Measurements from ENCODE around the gene THRB.

The THRB gene

DNA sequence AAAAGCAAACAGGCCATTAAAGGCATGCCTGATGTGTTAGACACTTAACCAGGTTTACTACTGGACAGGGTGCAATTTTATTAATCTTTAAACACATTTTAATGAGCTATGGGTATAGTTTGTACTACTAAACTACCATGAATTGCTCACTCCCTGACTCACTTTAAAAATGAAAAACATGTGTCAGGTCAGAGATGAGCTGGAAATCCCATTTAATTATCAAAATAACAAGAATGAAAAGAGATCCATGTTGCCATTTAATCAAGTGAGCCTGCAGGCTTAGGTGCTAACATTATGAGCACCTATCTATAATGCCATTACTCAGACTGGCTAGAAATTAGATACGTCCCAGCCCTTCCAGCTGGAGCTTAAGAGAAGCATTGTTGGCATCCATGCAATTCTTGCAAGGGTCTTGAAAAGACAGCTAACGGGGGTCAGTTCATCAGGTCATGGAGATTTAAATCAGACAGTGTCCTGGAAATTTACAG is 224.4 kb downstream of the THRB start:
- DNase-seq (ENCODE audit: low spot score), result no peak

DNA sequence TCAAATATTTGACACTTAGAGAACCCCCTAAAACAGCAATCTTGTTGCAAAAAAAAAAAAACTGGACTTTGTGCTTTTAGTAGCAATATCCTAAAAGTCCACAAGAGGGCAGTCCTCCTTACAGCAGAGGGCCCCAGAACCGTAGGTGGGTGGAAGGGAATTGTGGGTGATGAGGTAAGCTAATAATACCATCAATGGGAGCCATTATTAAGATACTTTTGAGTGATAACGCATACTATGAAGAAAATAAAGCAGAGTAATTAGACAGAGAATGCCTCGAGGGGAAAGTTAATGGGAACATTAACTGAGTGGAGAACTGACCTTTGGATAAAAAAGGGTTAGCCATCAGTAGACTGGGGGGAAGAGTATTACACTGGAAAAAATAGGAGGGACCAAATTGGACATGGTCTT is 229.9 kb downstream of the THRB start:
- DNase-seq (ENCODE audit: low spot score), result peak; percentile 52

DNA sequence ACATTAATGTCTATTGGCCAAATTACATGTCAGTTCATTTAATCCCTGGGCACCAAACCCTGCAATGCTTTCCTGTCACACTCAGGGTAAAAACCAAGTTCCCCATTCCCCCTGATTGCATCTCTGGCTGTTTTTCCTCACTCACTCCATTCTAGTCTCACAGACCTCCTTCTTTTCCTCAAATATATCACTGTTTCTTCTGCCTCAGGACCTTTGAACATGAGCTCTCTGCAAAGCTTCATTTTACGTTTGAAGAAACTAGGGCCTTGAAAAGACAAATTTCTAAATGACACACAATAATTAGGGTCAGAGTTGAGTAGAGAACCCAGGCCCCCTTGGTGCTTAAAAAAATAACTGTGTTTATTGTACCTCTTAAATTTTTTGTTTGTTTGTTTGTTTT is 230.6 kb downstream of the THRB start:
- DNase-seq (ENCODE audit: low spot score), result no peak

DNA sequence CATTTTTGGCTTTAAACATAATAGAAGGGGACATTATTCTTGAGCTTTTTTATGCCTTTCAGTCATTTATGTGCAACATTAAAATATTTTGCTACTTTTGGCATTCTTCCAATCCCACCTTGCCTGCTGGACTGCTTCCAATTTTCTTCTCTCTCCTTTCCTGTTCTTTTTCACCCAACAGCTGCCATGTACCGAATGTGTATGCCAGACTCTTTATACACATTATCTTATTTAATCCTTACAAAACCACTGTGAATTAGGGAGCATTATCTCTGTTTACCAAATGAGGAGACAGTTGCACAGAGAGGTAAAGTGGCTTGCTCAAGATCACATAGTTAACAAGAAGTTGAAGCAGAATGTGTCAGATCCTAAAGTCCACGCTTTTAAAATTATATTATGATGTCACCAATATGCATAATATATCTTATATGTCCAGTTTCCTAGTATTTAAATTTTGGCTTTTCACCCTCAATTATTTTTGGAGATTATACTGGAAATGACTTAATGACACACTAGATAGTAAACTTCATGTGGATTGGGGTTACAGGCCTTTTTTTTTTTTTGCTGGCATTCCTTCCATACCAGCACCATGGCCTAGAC is 231.5 kb downstream of the THRB start:
- no peak for DNase-seq (ENCODE audit: low spot score)

DNA sequence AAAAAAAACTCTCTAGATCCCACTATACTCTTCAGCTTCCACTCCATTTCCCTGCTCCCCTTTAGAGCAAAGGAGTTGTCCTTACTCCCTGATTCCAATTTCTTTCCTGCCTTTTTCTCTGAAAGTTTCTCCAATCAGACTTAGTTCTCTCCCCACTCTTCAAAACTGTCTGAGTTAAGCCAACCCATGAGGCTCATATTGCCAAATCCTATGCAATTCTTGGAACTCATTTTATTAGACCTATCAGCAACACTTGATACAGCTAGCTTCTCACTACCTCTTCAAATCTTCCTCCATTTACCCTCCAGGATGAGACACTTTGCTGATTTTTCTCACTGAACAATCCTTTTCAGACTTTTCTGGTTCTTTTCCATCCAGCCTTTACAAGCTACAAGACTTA is 233.1 kb downstream of the THRB start:
- no peak for DNase-seq (ENCODE audit: low spot score)

DNA sequence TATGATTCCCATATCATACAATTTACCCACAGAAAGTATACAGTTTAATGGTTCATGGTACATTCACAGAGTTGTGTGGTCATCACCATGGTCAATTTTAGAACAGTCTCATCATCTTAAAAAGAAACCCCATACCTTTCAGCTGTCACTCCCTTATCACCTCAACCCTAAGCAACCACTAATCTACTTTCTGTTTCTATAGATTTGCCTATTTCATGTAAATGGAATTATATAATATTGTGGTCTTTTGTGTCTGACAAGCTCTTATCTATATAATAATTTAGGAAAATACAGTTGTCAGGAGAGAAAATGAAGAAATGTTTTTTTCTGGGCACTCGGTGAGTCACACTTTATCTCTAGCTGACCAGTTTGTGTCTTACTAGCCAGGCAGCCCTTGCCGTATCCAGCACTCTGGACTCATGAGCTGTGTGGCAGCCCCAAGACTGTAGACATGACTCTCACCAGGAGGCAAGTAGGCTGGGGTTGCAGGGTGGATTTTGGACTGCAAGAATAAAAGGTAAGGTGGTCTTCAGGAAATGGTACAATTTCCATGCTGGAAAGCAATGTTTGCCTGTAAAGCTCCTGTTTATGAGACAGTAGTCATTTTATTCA is 234.6 kb downstream of the THRB start:
- no peak for DNase-seq (ENCODE audit: low spot score)

DNA sequence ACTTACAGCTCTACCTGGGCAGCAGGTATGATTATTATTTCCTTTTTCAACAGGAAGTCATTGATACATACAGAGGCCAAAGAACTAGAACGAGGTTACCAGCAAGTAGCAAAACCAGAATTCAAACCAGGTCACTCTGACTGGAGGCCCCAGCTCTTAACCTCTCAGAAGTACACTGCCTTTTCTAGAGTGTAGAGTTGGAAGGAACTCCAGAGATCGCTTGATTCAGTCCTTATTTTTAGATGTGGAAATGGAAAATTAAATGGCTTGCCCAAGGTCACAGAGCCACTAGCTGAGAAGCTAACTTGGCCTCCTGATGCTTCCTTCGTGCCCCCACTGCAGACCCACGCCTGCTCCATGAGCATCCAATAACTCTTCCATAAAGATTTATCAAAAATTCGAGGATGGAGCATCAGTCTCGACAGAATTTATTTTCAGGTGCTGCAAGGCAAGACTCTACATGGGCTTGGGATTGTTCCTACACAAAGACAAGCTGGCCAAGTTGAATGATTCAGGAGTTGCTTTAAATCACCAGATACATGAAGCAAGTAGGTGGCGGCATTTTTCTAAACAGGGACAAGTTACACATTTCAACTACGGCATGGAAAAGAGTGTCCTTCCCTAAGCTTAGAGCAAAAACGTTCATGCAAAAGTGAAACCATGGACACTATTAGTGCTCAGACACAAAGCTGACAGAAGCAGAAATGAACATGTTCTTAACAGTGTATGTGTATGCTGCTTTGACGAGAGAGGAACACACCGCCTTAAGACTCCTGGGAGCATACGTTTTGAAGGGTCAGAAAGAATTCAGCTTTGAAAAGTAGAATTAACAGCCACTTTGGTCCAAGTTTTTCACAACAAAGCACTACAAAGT is 235.7 kb downstream of the THRB start:
- DNase-seq (ENCODE audit: low spot score), result no peak

DNA sequence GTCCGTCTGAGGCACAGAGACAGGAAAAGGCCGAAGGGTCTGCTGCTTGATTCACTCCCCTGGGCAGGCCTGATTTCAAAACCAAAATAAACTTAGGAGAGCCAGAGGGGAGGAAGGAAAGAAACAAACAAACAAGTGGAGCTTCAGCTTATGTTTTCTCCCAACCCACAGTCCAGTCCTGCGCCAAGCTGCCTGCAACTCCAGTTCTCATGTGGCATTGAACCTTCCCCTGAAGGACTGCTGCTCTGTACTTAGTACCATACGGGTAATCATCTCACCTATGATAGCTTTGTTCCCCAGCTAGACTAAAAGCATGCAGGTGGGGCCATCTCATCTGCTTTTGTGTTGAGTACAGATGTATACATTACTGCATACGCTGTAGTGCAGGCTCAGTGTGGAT is 236.4 kb downstream of the THRB start:
- no peak for DNase-seq (ENCODE audit: low spot score)

DNA sequence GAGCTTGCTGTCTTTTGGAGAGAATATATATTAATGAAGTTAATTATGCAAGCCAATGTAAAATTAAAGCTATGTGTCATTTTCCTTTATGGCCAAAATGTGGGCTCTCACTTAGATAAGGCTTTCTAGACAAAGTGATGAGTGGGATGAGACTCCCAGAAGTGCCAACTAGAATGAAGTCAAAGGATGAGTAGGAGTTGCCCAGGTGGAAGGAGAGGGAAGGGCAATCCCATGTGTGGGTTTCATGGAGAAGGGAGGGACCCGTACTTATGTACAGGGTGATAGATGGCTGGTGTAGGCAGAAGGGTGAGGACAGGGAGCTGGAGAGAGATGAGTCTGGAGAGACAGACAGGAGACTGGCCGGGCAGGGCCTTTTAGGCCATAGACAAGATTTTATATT is 239.2 kb downstream of the THRB start:
- no peak for DNase-seq (ENCODE audit: low spot score)

DNA sequence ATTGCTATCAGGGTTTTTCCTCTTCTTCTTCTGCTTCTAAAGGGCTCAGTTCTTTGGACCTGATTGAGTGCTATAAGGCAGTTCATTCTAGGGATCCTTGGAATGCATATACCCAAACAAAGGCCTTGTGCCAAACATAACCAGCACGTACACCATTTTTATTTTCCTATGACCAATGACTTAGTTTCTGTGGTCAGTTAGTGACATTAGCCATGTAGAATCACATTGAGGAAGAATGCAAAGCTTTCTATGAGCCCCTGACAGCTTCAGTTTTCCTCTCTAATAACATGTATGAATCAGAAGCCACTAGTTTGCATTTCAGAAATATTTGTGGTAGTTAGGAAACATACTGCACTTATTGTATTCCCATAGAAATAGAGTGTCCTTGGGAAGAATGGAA is 240.0 kb downstream of the THRB start:
- DNase-seq (ENCODE audit: low spot score), result no peak

DNA sequence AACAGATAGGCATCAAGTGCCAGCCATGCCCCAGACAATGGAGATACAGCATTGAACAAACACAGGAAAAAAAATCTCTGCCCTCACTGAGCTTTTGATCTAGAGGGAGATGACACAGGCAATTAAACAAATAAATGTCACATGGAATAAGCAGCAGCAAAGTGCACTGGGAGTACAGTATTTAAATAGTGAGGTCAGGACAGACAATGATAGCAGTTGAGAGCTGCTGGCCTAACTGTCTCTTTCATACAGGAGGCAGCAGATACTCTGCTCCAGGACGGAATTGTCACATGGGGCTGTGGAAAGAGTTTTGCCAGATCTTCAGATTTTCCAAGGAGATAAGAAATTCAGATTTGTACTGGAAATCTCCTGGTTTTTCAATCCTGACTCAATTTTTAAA is 241.3 kb downstream of the THRB start:
- DNase-seq (ENCODE audit: low spot score), result no peak

DNA sequence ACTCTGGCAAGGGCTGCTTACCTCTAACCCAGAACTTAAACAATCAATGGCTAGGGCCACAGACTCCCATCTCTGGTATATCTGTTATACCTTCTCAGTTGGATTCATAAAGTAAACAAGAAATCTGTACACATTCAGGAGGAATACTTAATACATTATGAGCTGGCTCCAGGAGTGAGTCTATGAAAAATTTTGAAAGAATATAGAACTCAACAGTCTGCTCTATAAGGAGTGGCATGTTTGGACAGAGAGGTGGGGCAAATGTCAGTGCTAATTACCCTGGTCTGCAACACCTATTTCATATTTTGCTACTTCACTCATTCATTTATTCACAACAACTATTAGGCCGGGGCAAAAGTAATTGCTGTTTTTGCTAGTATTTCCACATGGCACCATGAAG is 245.1 kb downstream of the THRB start:
- DNase-seq (ENCODE audit: low spot score), result no peak

DNA sequence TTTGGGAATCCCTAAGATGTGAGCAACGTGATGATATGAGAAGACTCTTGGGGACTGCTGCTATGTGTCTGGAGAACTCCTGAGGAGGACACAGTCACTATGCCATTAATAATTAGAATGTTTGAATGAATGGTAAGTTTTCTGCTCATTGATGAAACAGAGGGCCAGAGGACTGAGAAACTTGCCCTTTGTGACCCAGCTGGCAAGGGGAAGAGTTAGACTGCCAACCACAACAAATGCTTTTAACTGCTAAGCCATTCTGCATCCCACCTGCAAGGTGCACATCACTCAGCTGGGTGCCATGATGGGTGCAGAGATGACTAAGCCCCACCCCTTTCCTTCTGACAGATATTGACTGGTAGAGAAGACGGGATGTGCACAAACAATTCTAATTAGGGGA is 249.6 kb downstream of the THRB start:
- DNase-seq (ENCODE audit: low spot score), result no peak

DNA sequence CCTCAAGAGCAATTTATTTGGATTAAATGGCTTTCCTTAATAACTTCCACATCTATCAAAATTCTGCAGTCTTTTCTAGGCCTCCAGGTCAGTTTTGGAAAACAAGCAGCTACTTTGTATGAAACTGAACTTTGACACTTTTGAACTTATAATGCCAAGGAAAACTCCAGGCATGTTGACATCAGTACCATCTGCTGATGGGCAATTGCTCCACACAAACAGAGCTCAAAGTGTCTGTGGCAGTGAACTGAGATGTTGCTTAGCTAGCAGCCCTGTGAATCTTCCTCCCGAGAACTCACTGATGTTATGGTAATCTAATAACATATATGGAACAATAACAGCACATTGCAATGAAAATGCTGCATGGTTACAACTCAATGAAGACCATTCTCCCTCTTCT is 250.2 kb downstream of the THRB start:
- no peak for DNase-seq (ENCODE audit: low spot score)

DNA sequence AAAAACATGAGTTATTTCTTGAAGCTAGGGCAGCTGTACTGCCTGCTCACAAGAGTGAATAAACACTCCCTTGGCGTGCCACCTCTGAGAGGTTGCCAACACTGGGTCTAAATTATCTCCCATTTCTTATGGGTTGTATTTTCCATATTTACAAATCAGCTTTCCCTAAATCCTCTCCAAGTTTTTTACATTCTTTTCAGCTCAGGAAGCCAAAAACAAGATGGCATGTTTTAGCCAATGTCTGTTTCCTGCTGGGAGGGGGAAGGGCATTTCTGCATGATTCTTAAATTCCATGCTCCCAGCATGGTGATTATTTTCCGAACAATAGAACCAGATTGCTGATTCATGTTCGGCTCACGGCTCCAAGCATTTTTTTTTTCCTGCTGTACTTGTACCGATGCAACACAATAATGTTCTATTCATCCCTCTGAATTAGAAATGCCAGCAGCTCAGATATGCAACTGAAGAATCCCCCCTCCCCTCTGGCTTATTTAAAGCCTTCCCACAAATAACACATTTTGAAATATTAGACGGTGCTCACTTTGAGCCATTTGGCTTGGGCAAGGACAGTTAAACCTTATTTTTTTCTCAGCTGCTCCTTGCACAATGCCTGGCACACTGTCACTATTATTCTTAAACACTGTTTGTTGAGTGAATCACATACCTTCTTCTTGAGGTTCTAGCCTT is 252.5 kb downstream of the THRB start:
- DNase-seq (ENCODE audit: low spot score), result peak; percentile 70

DNA sequence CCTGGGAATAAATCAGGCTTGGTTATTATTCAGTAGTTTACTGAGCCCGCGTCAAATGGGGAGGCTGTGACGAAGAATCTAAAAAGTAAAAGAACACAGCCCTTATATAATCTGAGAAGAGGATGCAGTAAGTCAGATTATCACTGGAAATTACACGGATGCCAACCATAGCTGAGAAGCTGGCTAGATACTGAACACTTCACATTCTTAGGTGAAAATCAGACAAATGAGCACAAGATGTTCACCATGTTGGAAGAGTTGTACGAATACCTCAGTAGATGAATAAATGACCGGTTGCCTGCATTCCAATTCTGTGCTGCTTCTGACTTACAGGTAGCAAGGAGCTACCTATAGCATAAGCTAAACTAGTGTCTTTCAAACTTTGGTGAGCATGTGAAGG is 254.3 kb downstream of the THRB start:
- no peak for DNase-seq (ENCODE audit: low spot score)

DNA sequence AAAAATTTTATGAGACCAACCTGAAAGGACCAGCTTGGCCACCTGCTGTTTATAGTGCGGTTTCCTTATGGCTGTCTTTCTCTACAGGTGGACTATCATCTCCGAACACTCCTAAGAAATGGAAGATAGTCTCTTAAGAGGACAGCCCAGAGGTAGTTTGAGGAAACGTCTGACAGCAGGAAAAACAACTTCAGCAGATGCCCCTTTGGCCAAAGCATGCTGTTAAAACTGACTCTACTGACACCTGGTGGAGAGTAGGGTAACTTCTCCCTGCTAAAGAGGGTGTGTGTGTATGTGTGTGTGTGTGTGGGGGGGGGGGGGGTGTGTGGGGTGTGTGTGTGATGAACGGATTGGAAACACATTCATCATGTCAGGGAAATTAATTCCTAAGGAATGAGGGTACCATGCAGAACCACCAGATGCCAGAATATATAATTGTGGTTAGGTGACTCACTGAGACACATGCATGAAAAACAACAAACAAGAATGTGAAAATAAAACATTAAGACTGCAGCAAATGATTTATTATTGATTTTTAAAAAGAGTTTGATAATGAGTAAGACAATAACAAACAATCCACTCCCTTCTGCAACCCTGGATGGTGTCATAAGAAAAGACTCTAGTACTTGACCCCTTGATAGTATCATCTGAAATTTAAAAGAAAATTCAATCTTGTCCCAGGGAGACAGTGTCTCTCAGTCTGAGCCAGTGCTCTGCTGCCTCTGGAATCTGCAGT is 256.5 kb downstream of the THRB start:
- DNase-seq (ENCODE audit: low spot score), result peak; percentile 91

DNA sequence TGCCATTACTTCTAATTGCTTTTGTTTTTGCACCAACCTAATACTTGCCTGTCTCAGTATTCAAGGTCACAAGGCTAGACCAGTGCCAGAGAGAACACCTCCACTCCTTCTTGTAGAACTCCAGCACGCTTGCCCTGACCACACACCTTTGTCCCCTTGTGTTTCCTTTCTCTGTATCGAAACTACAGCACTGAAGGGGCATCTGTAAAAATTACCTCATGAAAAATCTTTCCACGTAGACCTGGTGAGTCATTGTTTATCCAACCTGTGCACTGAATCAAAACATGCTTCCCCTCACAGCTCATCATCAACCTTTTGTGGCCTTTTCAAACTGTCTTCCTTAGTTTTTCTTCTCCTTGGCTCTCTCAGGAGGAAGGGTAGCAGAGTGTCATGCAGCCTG is 259.5 kb downstream of the THRB start:
- no peak for DNase-seq (ENCODE audit: low spot score)

DNA sequence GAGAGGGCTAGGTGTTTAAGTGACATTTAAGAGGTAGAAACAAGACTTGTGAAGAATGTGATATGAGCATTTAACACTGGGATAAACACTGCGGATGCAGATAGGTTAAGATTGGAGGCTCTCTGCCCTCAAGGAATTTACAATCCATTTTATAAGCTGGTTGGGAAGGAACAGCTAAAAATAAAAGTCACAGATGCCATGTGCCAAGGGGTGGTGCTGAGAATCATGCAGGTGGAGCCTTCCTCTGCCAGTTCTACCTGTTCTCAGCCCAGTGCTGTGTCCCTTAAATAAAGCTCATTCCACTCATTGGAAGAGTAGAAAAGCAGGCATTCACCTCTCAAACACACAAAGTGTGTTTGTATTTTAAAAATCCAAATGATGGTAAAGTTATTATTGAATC is 261.9 kb downstream of the THRB start:
- no peak for DNase-seq (ENCODE audit: low spot score)

DNA sequence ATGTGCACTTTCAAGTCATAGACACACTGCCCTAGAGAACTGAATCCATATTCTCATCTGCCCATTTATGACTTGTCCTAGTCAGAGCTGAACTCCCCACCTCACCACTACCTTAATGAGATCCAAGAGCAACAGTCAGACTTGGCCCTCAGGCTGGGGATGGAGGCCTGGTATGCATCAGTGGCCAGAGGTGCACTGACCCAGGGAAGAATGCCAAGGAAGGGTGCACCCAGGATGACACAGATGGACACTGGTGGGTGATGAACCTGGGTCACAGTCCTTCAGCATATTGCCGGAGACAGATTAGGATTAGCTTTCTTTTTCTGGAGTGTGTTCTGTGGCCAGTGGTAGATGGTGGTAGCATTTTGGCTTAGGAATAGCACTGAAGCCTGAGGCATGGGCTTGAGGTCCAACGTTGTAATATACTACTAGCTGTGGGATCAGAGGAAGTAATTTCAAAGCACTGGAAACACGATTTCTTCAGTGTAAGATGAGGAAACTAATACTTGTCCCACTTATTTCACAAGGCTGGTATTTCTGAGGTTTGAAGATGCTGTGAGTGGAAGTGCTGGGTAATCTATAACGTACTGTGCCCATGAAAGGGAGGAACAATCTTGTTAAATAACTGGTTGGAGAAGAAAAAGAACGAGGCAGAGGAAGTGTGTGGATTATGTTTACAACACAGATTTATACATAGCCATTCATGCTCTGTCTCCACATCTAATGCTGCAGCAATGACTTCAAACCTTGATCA is 265.0 kb downstream of the THRB start:
- DNase-seq (ENCODE audit: low spot score), result no peak

DNA sequence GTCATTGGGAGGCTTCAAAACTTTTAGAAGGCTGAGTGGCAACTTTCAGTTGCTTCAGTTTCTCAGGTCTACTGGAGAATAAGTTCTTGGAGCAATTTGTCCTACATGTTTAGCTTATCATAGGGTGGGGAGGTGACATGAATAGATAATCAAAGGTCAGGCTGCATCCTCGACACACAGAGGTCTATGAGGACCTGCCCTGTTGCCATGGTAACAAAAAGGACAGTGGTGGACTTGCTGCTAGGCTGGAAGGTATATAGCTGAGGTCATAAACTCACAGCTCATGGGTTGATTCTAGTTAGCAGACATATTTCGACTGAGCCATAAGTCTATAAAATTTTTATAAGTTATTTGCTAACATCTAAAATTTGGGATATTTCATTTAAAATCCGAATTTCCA is 267.0 kb downstream of the THRB start:
- DNase-seq (ENCODE audit: low spot score), result no peak

Measured in pons (tissue), 1 donor.